ENCODE results near the gene DACT2. TPM values are rescaled to one million over a fixed set of nuclear protein-coding genes. Genes with fewer than 3 reads are reported as not detected.
"Not testable (repeated sequence)": the region's sequence is repeated elsewhere in the genome, so short reads cannot be mapped to it uniquely, and the experiment has no call there.

DACT2 gene
- total RNA-seq, 2 donors from 2014 or later: 0.24 to 1.7 TPM

DNA sequence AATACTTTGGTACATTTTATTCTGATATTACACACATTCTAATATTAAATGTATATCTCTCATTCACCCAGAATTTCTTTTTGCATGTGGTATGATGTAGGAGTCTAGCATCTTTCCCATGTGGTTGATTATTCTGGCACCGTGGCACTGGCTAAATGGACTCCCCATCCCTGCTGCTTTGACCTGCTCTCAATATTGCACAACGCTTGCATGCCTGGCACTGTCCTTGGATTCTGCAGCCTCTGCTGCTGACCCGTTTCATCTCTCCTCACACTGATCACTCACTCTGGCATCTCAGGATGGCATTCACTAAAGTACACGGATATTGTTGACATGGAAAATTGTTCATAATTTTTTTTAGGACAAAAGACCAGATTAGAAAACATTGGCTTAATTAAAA, 11.5 kb upstream of the DACT2 start:
- intact Hi-C loops (cut with DNase I): no loop called here
- no peak for DNase-seq (ENCODE audit: low spot score)

GRCh38 chr6:168330403-168330802, 10.8 kb upstream of the DACT2 start:
- intact Hi-C loops (cut with DNase I): no loop called here
- no peak for DNase-seq (ENCODE audit: low spot score)

DNA sequence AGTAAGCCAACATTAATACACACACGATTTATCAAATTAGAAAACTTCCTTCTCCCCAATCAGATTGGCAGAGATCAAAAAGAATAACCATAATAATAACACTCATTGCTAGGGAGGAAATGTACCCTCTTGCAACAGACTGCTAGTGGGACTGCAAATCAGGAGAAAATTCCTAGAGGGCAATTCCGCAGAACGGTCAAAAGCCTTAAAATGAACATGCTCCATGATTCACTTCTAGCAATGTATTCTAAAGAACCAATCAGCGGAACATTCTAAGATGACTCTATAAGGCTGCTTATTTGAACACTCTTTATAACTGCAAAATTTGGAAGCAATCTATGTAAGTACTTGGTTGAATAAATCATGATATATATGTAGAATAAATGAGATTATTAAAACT, 8.5 kb upstream of the DACT2 start:
- intact Hi-C loops (cut with DNase I): loop anchor here in 1 of 2 donors (2.0 kb wide), 1 partner anchor 59 kb away; no protein-coding TSS in a partner anchor
- no peak for DNase-seq (ENCODE audit: low spot score)

DNA sequence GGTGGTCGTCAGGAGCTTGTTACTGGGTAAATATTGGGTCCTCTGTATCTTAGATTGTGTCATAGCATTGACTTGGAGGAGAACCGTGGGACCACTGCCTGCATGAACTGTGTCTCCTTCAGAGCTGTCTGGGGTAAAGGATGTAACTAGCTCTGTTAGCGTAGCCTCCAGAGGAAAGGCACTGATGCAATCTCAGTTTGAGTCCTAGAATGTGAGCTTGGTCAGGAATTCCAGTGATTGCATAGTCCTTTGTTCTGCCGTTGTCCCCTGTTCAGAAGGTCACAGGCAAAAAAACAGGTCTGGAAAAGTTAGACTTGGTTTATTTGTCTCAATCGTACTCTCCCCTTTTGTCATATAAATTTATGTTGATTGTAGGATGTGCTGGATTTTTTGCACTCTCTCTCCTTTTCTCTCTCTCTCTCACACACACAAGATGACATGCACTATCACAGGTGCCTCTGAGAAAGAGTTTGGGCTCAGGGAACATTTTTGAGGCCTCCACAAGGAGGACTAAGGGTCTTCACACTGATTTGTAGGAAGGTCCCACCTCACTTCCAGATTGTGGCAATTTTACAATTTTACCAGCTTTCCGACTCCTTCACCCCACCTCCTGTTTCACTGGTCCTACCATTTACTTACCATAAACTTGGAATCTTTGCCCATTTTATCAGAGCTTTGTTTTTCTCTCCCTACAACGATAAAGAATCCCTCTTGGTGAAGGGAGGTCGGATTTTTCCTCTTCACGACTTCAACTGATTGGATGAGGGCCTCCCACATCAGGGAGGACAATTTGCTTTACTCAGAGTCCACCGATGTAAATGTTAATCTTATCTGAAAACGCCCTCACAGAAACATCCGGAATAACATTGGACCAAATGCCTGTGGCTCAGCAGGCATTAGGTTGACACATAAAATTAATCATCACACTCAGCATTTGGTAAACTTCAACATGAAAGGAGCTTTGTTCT, 7.0 kb upstream of the DACT2 start:
- intact Hi-C loops (cut with DNase I): no loop called here

GRCh38 chr6:168322966-168323365, 3.4 kb upstream of the DACT2 start:
- no peak for DNase-seq (ENCODE audit: low spot score)
- intact Hi-C loops (cut with DNase I): no loop called here

More for the DNA sequence above, 7.0 kb upstream of the DACT2 start:
- DNase-seq (ENCODE audit: low spot score): no peak

DNA sequence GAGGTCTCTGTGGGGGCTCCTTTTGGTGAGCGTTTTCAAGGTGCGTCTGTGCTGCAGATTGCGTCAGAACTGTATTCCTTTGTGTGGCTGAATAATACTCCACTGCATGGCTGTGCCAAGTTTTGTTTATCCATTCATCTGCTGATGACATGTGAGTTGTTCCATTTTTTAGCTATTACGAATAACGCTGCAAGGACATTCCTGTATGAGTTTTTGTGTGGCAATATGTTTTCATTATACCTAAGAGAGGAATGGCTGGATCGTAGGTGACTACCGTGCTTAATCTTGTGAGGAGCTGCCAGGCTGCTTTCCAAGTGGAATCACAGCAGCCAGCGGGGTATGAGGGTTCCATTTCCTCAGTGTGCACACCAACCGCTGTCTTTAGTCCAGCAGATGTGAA, 1.1 kb upstream of the DACT2 start:
- intact Hi-C loops (cut with DNase I): no loop called here
- no peak for DNase-seq (ENCODE audit: low spot score)

GRCh38 chr6:168318579-168319278, 848 bp downstream of the DACT2 start:
- intact Hi-C loops (cut with DNase I): no loop called here
- no peak for DNase-seq (ENCODE audit: low spot score)

DNA sequence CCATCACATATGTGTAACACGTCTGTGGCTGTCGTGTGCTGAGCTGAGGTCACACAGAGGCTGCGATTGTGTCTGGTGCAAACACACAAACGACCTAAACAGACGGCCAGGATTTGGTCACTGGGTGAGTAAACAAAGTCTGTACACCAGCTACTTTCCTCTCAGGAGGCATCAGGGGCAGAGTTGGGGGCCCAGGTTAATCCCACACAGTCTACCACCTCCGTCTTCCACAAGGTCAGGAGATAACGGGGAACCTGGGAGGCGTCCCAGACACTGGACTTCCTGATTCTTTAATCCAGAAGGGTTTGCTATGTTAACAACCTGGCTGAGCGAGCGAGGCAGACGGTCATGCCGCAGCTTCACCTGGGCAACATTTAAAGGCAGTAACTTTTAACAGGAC, 1.5 kb downstream of the DACT2 start:
- intact Hi-C loops (cut with DNase I): no loop called here
- DNase-seq (ENCODE audit: low spot score): no peak

DNA sequence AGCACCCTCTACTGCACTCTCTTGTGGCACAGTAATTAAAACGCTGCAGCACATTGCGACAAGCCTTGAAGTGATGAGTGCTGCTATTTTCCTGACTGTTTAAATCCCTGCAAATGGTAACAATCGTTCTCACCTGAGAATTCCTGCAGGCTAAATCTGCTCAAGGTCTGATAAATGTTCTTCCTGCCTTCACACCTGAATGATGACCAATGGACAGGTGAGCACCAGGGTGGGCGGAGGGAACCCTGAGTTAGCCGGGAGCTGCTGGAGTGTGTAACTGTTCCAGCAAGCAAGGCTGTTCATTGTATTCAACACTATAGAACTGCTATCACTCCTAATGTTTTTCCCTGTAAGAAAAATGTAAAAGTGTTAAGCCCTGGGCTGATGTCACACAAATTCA, 4.0 kb downstream of the DACT2 start:
- intact Hi-C loops (cut with DNase I): no loop called here
- DNase-seq (ENCODE audit: low spot score): no peak

DNA sequence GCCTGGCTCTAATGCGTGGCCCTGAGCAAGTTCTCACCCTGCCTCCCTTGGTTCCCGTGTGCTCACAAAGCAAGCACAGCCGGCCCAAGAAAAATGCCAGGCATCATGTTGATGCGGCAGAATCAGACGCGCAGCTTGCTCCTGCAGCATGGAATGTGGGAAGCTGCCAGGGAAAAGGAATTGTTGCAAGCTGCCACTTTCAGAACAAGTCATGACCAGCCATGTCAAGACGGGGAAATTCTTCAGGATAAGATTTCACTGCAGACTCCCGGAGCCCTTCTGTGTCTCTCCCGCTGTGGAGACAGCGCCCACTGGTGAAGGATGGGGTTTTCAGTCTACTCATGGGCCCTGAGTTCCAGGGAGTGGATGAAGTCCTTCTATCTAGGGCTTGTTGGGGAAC, 4.6 kb downstream of the DACT2 start:
- no peak for DNase-seq (ENCODE audit: low spot score)
- intact Hi-C loops (cut with DNase I): no loop called here

- DNase-seq (ENCODE audit: low spot score): no peak
- intact Hi-C loops (cut with DNase I): no loop called here
Measured at GRCh38 chr6:168314021-168314420, 5.6 kb downstream of the DACT2 start.

GRCh38 chr6:168313431-168314011, 6.1 kb downstream of the DACT2 start:
- intact Hi-C loops (cut with DNase I): no loop called here
- DNase-seq (ENCODE audit: low spot score): no peak

GRCh38 chr6:168312125-168312507, 7.5 kb downstream of the DACT2 start:
- DNase-seq (ENCODE audit: low spot score); intact Hi-C loops (cut with DNase I): not testable (repeated sequence)

GRCh38 chr6:168311410-168312124, 8.0 kb downstream of the DACT2 start:
- DNase-seq (ENCODE audit: low spot score): no peak
- intact Hi-C loops (cut with DNase I): no loop called here

DNA sequence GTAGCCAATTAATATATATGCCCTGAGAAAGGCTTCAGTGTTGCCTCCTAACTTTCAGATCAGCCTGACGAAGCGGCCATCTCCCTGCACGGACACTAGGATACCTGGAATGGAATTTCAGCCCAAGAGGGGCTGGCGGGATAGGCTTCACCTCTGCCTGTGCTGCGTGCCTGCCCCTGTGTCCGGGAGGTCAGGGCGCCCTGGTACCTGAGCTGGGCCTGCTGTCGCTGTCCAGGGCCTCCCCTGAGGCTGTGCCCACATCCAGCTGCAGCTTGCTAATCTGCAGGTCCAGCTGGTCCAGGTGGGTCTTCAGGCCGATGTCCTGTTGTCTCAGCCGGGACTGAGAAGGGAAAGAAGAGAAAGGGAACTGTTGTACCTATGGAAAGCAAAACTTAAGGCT, 8.6 kb downstream of the DACT2 start:
- intact Hi-C loops (cut with DNase I): no loop called here
- DNase-seq (ENCODE audit: low spot score): no peak

DNA sequence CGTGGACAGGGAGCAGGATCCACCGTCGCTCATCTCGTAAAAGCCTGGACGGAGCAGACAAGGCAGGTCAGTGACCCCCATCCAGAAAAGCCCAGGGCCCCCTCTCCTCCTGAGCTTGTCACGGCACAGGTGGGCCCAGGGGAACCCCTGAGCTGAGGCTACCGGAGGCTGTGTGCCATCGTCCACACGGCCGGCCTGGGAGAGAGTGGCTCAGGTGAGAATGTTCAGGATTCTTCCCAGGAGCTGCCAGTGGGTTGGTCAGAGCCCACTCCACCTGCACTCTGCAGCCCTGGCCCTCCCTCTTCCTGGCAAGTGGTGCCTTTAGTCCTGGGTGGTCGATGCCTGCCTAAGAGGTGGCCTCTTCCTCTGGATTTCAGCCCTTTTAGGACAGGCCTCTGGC, 9.2 kb downstream of the DACT2 start:
- intact Hi-C loops (cut with DNase I): no loop called here
- DNase-seq (ENCODE audit: low spot score): no peak

- intact Hi-C loops (cut with DNase I): no loop called here
- no peak for DNase-seq (ENCODE audit: low spot score)
Measured at GRCh38 chr6:168309997-168310396, 9.6 kb downstream of the DACT2 start.

- intact Hi-C loops (cut with DNase I): no loop called here
- no peak for DNase-seq (ENCODE audit: low spot score)
Measured at GRCh38 chr6:168309183-168309582, 10.4 kb downstream of the DACT2 start.

- no peak for DNase-seq (ENCODE audit: low spot score)
- intact Hi-C loops (cut with DNase I): no loop called here
Measured at GRCh38 chr6:168308390-168309144, 11.0 kb downstream of the DACT2 start.
